ENCODE results near the gene MAP6.

The MAP6 gene

GRCh38 chr11:75665990-75666389 lies 2.8 kb downstream of the MAP6 start:
- no peak for DNase-seq (ENCODE audit: low read depth)

- DNase-seq (ENCODE audit: low read depth) = no peak
Observed at GRCh38 chr11:75665126-75665525, 3.7 kb downstream of the MAP6 start.

GRCh38 chr11:75664389-75664788 lies 4.4 kb downstream of the MAP6 start:
- no peak for DNase-seq (ENCODE audit: low read depth)

- DNase-seq (ENCODE audit: low read depth) = no peak
Observed at GRCh38 chr11:75663808-75664207, 5.0 kb downstream of the MAP6 start.

- no peak for DNase-seq (ENCODE audit: low read depth)
Observed at GRCh38 chr11:75659836-75660235, 9.0 kb downstream of the MAP6 start.

- no peak for DNase-seq (ENCODE audit: low read depth)
Observed at GRCh38 chr11:75656044-75656727, 12.7 kb downstream of the MAP6 start.

GRCh38 chr11:75655605-75656004 lies 13.2 kb downstream of the MAP6 start:
- no peak for DNase-seq (ENCODE audit: low read depth)

- no peak for DNase-seq (ENCODE audit: low read depth)
Observed at GRCh38 chr11:75654314-75654713, 14.5 kb downstream of the MAP6 start.

- DNase-seq (ENCODE audit: low read depth) = no peak
Observed at GRCh38 chr11:75653532-75653931, 15.3 kb downstream of the MAP6 start.

GRCh38 chr11:75652936-75653335 lies 15.9 kb downstream of the MAP6 start:
- DNase-seq (ENCODE audit: low read depth) = no peak

GRCh38 chr11:75651218-75651617 lies 17.6 kb downstream of the MAP6 start:
- no peak for DNase-seq (ENCODE audit: low read depth)

- no peak for DNase-seq (ENCODE audit: low read depth)
Observed at GRCh38 chr11:75650167-75650723, 18.6 kb downstream of the MAP6 start.

GRCh38 chr11:75644946-75645345 lies 23.9 kb downstream of the MAP6 start:
- DNase-seq (ENCODE audit: low read depth) = no peak

- no peak for DNase-seq (ENCODE audit: low read depth)
Observed at GRCh38 chr11:75644370-75644769, 24.5 kb downstream of the MAP6 start.

GRCh38 chr11:75642402-75643113 lies 26.3 kb downstream of the MAP6 start:
- no peak for DNase-seq (ENCODE audit: low read depth)

- DNase-seq (ENCODE audit: low read depth) = no peak
Observed at GRCh38 chr11:75639762-75640181, 29.1 kb downstream of the MAP6 start.

- DNase-seq (ENCODE audit: low read depth) = no peak
Observed at GRCh38 chr11:75637998-75638397, 30.8 kb downstream of the MAP6 start.

GRCh38 chr11:75635066-75635862 lies 33.6 kb downstream of the MAP6 start:
- no peak for DNase-seq (ENCODE audit: low read depth)

- no peak for DNase-seq (ENCODE audit: low read depth)
Observed at GRCh38 chr11:75633409-75634066, 35.3 kb downstream of the MAP6 start.

- DNase-seq (ENCODE audit: low read depth) = no peak
Observed at GRCh38 chr11:75632962-75633361, 35.9 kb downstream of the MAP6 start.

- DNase-seq (ENCODE audit: low read depth) = no peak
Observed at GRCh38 chr11:75632450-75632849, 36.4 kb downstream of the MAP6 start.

- DNase-seq (ENCODE audit: low read depth) = no peak
Observed at GRCh38 chr11:75631086-75631730, 37.6 kb downstream of the MAP6 start.
